Left hindlimb (tissue), 1 donor: ENCODE measurements around the gene CEP170B.
"Not testable (repeated sequence)": the region's sequence is repeated elsewhere in the genome, so short reads cannot be mapped to it uniquely, and the experiment has no call there.

Source experiments
- DNase-seq: peaks from one replicate; pipeline ENCODE4 v3.0.0-alpha.2; 2018

CEP170B gene

GRCh38 chr14:104933746-104934733, 69.0 kb downstream of the CEP170B start:
- DNase-seq, result no peak

- DNase-seq, result no peak
These were observed 70.1 kb downstream of the CEP170B start for GRCh38 chr14:104935026-104935650.

GRCh38 chr14:104935955-104936354, 70.9 kb downstream of the CEP170B start:
- no peak for DNase-seq

- no peak for DNase-seq
These were observed 71.5 kb downstream of the CEP170B start for GRCh38 chr14:104936361-104937155.

GRCh38 chr14:104937161-104937560, 72.1 kb downstream of the CEP170B start:
- DNase-seq, result no peak

GRCh38 chr14:104937694-104938365, 72.8 kb downstream of the CEP170B start:
- DNase-seq, result no peak

GRCh38 chr14:104938436-104938835, 73.4 kb downstream of the CEP170B start:
- DNase-seq, result no peak

GRCh38 chr14:104938960-104939359, 73.9 kb downstream of the CEP170B start:
- no peak for DNase-seq

- no peak for DNase-seq
These were observed 74.8 kb downstream of the CEP170B start for GRCh38 chr14:104939666-104940410.

- no peak for DNase-seq
These were observed 75.6 kb downstream of the CEP170B start for GRCh38 chr14:104940526-104941150.

GRCh38 chr14:104941508-104942365, 76.7 kb downstream of the CEP170B start:
- no peak for DNase-seq

GRCh38 chr14:104942586-104942985, 77.5 kb downstream of the CEP170B start:
- no peak for DNase-seq

- not testable (repeated sequence) for DNase-seq
These were observed 78.3 kb downstream of the CEP170B start for GRCh38 chr14:104943216-104944015.

GRCh38 chr14:104944016-104944308, 78.9 kb downstream of the CEP170B start:
- not testable (repeated sequence) for DNase-seq

- not testable (repeated sequence) for DNase-seq
These were observed 79.6 kb downstream of the CEP170B start for GRCh38 chr14:104944436-104945205.

GRCh38 chr14:104945266-104945665, 80.2 kb downstream of the CEP170B start:
- not testable (repeated sequence) for DNase-seq
